HG03469 (cell line): Measurements from ENCODE around the gene RNF112.

Source experiments
- ATAC-seq: cut with Tn5 transposase; IDR thresholded peaks from one replicate; pipeline ENCODE4 v1.9.1; 2021; ENCODE audit warnings: mild to moderate bottlenecking, moderate library complexity, moderate number of reproducible peaks; ENCODE audit not compliant: unreplicated experiment

Gene RNF112

DNA sequence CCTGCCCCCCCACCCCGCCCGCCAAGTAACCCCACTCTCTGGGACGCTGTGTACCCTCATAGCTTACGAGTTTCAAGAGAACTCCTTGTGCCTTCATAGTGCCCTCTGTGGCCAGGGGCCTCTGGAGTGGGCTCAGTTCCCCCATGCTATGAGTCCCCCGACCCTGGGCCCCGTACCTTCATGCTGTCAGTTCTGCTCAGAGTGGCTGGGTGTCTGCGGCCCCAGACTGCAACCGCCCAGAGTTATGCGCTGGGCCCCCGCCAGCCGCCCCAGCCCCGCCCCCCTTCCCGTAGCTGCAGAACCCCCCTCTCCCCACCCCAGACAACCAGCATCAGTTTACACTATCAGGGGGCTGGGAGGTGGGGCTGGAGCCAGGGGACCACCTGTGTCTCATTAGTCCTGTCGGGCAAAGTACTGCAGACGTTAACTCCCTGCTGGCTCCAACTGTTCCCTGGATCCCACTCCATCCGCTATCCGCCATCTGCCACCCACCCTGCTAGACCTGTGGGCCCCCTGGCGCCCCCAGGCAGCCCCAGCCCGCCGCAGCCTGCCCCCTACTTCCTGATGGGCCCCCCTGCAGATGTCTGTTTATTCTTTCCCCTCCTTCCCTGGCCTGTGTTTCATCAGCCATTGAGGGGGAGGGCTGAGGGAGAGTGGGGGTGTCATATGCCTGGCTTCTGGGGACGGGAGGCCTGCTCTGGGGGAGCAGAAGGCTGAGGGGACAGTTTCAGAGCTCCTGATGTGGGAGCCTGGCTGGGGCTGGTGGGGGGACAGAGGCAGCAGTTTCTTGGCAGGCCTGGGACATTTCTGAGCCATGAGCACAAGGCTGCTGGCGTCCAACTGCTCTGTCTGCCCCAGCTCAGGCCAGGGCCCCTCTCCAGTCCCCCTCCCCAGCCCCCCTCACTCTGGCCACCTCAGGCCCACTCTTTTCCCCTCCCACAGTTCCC is 23.8 kb upstream of the RNF112 start, which contains the start of gene MFAP4:
TSS of gene MFAP4 (minus strand) at position 217 of the 947 bp plus-strand sequence. CDS start at position 182, 35 bp downstream.
- no peak for ATAC-seq

DNA sequence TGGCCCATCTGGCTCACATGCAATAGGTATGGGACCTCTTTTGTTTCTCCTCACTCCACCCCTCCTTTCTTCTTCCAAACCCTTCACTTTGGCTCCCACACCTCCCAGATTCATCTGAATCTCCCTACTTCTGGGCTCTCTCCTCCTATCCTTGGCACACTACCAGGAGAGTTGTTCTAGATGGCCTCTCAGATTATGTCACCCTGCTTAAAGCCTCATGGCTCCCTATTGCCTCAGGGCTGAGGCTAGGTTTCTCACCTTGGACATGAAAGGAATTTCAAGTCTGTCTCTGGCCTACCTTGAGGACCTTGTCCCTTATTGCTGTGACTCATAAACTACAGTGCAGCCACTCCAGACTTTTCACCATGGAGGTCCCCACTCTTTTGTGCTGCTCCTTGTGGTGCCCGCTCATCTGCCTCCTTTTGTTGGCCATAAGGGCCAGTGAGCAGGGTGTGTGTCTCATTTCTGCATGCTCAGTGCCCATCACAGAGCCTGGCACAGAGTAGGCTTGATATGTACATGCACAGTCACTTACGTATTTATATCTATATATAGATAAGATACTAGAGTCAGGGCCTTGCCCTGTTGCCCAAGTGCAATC is 23.0 kb upstream of the RNF112 start:
- no peak for ATAC-seq

DNA sequence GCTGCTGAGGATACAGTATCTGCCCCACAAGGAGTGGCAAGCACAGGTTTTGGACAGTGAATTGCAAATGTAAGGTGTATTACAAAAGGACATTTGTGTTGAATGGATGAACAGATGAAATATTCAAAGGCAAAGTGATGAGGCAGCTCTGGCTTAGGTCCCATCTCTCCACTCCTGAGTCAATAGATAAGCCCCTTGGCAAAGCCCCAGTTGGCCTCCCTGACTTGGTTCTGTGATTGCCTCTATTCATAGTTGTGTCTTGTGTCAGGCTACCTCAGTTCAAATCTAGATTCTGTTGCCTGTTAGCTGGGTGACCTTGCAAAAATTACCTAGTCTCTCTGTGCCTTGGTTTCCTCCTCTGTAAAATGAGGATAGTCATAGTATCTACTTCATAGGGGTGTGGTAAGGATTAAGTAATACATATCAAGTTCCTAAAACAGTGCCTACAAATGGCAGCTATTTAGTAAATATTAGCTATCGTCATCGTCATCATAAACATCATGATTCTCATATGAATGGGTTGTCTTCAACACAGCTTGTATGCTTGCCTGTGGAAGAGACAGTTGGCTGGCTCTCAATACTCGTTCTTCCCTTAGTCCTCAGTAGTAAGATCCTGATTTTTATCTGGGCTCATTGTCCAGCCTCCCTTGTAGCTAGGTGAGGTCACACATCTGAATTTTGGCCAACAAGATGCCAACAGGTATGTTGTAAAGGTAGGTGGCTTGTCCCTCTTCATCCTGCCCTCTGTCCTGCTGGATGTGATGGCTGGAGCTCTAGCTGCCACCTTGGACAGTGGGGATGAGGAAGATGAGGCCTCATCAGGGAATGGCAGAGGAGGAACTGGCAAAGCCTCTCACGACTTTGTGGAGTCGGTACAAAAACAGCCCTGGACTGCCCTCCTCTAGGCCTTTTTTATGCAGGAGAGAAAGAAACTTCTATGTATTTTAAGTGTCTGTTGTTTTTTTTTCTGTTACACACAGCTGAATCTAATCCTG is 21.9 kb upstream of the RNF112 start:
- no peak for ATAC-seq

DNA sequence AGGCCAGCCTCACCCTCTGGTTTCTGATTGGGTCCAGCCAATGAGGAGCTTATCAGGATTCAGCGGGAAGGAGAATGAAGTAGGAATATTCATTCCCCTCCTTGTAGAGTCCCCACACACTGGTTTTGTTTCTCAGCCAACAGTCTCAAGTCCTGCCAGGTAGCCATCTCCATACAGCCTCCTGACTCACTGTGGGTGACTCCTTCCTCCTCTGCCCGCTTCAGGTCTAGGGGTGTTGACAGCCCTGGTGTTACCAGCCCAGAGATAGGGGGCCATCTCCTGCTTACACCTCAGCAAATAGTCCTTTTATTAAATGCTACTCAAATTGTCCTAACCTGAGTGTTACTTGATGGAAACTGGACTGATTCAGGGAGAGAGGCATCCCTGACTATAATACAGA is 20.1 kb upstream of the RNF112 start:
- no peak for ATAC-seq

DNA sequence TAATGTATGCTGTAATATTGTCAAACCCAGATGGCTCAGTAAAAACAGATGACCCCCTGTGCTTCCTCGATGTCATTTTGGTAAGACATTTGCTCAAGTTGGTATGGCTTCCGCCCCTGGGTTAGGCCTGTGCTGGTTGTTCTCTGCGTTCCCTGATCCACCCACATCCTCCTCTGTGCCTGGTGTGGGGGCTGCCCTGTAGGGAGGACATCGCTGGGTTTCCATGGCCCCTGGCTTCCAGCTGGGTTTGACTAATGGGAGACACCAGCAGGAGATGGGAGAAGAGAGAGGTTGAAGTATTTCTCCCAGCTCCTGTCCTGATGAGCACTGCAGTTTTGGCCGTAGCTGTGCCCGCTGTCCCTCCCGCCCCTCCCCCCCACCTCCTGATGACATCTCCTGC is 19.6 kb upstream of the RNF112 start:
- no peak for ATAC-seq

DNA sequence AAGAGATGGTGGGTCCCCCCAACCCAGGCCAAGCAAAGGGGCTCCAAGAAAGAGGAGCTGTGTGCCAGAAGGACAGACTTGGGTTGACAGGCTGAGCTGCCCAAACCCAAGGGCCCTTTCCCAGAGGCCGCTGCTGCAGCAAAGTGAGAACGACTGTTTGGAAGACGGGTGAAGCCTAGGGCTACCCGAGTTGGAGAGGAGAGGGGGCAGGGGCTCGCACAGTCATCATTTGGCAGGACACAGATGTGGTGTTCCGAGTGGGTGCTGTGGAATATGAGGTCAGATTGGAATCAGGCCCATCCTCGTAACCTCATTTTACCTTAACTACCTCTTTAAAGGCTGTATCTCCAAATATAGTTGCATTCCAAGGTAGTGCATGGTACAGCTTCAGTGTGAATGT is 18.7 kb upstream of the RNF112 start:
- ATAC-seq = no peak

DNA sequence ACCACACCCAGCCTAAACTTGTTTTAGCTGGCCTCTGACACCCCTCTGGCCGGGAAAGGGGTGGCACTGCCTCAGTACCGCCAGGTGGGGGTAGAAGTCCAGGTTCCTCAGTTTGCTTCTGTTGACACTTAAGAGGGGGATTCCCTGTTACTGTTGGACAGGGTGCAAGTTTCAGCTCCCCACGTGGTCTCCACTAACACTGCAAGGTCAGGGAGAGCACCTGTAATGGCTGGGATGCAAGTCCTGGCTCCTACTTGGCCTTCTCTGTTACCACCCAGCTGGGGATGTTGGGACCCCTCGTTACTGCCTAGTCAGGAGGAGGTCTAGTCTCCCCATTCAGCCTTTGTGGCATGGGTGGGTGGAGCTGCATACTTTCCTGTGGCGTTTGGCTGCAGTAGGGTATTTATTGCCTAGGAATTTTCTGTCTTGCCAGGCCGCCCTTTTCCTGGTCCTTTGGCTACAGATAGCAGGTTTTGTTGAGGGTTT is 13.4 kb upstream of the RNF112 start:
- ATAC-seq = no peak

DNA sequence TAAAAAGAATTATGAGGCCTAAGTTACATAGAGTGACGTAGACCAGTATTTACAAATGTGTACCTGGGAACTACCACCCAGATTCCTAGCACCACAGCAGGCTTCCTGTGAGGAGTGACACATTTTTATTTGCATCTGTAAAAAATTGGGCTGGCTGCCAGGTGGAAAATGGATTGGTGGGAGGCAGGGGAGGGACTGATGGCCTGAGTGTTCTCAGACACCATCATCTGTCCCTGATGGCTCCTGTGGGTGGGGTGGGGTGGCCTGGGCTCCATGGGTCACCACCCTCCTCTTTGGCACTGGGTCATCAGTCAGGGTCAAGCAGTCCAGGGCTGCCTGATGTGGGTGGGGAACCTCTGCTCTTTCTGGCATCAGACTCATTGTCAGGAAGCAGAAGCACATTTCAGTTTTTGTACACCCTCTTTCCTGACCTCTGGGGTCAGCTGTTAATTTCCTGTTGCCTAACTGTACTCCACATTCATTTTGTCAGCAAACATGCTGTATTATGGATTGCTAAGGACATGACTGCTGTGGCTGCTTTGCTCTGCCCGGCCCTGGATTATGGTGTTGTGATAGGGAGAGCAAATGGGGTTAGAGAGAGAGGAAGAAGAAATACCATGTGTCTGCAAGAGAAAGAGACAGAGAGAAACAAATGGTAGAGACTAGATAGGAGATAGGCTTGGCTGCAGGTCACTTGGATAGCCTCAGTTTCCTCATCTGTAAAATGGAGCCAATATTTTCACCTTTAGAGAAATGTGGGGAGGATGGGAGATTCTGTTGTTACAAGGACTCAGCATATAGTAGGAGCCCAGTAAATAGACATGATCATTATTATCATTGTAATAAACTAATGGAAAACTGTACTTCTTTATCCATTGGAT is 12.5 kb upstream of the RNF112 start:
- ATAC-seq = no peak

DNA sequence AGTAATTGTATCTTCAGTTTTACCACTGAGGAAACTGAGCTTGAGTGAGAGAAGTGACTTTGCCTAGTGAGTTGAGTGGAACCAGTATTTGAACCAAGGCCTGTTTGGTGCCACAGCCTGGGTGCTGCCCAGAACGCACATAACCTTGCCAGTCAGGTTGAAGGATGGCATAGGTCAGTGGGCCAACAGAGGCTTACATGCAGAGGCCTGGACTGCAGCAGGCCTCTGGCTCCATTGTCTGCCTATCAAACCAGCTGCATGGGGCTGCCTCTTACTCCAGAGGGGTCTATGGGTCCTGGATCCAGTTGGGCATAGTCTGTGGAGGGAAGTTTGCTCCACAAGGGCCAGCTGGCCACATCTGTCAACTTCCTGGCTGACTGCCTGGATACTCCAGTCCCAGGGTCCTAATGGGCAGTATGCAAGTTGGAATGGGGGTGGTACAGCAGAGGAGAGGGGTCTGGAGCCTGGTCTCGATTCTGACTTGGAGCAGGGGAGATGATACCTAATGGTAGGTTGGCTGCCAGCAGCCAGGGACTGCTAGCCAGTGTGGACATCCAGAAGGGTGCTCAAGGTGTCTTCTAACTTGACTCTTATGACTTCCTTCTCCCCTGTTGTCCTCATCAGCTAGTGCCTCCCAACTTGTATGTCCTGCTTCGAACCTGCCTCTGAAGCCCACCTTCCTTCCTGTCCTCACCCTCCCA is 11.1 kb upstream of the RNF112 start:
- no peak for ATAC-seq

DNA sequence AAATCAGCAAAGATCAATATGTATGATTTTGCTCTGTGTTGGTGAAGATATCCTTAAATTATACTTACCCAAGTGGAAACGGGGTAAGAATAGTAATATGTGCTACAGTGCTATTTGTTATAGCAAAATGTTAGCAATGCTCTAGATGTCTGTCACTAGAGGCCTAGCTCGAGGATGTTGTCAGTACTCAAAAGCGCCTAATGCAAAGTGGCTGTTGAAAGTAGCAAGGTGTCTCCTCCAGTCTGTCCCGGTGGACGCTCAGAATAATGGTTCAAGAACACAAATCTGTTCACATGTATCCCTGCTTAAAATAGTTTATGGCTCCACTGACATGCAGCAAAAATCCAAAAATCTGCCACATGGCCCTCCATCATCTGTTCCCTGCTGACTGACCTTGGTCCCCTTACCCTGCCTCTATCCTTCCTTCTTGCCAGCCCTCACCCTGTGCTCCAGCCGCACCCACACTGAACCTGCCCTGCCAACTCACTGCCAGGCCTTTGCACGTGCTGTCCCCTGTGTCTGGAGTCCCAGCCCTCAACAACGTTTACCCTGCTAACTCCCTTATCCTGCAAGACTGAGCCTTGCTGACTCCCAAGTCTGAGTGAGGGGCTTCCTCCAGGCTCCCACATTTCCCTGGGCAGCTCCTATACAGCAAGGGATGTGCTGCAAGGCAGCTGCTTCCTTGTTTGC is 9.6 kb upstream of the RNF112 start:
- no peak for ATAC-seq

DNA sequence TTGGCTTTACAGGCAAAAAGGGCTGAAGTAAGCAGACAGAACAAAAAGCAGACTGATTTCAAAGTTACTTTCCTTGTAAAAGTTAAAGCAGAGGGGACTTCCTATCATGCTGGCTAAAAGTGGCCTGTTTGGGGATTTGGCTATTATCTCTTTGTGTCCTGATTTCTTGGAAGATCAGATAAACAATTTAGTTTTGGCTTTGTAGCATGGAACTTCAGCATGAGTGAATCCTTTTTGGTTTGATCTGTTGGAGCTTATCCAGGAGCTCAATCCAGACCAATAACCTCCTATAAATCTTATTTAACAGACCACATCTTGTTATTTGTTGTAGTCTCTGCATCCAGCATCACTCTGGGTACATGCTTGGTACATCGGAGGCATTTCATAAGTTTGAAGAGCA is 8.9 kb upstream of the RNF112 start:
- no peak for ATAC-seq

DNA sequence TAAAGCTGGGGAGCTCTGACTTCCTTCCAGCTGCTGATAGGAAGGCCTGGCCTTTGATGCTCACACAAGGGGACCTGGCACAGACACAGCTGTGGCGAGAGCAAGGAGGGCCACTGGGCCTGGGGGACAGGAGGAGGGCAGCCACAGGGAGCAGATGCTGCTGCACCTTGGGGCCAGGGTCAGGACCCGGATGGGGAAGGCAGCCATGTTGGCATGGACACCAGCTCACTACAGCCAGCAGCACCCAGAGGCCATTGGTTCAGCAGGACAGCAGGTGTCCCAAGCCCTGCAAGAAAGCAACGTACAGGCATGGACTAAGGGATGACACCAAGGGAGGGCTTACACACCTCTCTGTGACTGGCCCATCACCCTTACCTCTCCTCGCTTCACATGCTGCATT is 8.0 kb upstream of the RNF112 start:
- no peak for ATAC-seq

DNA sequence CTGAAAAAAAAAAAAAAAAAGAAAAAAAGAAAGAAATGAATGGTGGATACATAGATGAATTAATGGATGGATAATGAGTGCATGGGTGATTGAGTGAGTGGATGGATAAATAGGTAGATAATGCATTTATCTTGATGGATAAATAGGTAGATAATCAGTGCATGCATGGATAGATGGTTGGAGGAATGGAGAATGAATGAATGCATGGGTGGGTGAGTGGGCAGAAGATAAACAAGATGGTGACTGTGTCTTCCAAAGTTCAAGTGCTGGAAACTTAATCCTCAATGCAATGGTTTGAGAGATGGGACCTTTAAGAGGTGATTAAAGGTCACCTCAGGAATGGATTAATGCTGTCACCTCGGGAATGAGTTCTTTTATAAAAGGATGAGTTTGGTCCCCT is 6.8 kb upstream of the RNF112 start:
- ATAC-seq = no peak

DNA sequence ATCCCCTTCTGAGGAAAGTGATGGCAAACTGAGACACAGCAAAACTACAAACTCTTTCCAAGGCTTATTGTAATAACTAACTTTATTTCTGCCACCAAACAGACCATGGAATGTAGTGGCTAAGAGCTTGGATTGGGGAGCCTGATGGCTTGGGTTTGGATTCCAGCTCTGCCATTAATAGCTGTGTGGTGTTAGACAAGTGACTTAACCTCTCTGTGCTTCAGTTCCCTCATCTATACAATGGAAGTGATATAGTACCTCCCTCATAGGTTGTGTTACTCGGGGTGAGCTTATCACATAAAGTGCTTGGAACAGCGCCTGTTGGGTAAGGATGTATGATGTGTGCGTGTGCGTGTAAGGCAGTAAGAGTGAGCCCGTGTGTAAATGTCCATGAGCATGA is 5.9 kb upstream of the RNF112 start:
- ATAC-seq = no peak

DNA sequence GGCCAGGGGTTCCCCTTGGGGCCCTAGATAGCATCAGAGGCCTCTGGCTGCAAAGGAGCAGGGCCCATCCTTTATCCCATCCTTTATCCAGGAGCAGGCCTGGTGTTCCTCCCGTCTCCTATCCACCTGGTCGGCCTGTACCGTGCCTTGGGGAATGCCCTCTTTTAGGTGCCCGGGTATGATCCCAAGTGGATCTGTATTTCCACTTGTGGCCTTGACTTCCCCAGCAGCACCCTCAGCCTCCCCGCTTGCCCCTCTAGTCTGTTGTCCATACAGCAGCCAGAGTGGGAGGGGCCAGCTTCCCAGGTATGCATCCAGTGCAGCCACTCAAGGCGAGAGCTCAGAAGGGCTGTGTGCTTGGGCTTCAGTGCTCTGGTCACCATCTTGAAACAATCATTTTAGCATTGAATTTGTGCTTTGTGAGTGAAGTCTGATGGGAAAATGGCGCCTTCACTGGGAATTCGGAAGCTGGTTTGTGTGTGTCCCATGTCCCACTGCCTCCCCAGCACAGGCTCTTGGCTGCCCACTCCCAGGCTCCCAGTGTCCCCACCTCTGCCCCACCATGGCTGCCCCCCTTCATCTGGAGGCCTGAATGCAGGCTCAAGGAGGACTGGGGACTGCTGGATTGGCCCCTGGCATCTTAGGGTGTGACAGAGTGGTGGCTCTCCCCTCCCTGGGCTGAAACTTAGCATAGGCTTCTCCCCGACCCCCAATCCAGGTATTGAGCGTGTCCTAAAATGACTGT is 3.3 kb upstream of the RNF112 start:
- no peak for ATAC-seq

DNA sequence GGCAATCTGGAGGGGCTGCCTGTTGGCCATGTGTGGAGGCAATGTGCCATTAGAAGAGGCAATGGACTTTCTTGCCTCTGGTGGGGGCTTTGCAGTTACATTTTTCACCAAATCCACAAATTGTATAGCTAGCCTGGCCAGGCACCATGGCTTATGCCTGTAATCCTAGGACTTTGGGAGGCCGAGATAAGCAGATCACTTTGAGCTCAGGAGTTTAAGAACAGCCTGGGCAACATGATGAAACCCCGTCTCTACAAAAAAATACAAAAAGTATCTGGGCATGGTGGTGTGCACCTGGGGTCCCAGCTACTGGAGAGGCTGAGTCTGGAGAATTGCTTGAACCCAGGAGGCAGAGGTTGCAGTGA is 2.7 kb upstream of the RNF112 start:
- no peak for ATAC-seq

DNA sequence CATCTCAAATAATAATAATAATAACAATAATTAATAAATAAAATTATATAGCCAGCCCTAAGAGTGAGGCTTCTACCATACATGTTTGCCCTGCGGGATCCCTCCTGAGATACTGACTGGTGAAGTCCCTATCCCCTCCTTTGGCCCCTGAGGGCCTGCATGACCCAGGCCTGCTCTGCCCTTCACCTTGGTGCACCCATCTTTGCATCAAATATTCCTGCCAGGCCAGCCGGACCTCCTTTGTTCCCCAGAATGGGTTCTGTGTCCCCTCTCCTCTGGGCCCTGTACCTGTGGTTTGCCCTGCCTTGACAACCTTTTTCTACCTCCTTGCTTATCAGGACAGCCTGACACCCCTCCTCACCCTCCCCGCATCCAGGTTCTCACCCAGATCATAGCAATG is 2.0 kb upstream of the RNF112 start:
- no peak for ATAC-seq

DNA sequence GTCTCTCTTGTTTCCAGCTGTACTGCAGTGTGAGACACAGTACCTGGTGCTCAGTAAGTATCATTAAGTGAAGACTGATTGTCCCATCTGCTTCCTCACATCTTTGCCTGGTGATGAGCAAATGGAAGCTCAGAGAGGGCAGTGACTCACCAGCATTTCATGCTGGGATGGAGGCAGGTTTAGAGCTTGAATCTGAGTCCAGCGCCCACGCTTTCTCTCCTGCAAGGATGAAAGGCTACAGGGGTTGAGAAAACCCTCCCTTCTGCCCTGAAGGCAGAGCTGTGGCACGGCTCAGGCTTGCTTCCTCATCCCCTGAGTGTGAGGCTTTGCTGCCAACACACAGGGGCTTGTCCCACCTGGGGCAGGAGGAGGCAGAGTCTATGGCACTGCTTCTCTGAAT is 1.5 kb upstream of the RNF112 start:
- no peak for ATAC-seq
